BE2C (cell line): Measurements from ENCODE around the gene ACADS.

Experiments used
- DNase-seq: peaks from one replicate; pipeline ENCODE4 v3.0.0-alpha.2; 2020
- H3K27me3 ChIP-seq: fragments of 250-450 bp; sonication (Bioruptor Pico); 2 replicates; pipeline ENCODE4 v1.5.1; 2020; ENCODE audit warnings: mild to moderate bottlenecking
- H3K36me3 ChIP-seq: fragments of 250-450 bp; sonication (Bioruptor Pico); 2 replicates; pipeline ENCODE4 v1.5.1; 2020; ENCODE audit warnings: mild to moderate bottlenecking
- H3K4me1 ChIP-seq: fragments of 250-450 bp; sonication (Bioruptor Pico); 2 replicates; pipeline ENCODE4 v1.5.1; 2020
- H3K4me3 ChIP-seq: 2 replicates; pipeline ENCODE4 v1.5.1; 2011; ENCODE audit warnings: low read depth, low read length
- H3K9me3 ChIP-seq: fragments of 250-450 bp; sonication (Bioruptor Pico); 2 replicates; pipeline ENCODE4 v1.5.1; 2020
- CTCF ChIP-seq: IDR thresholded peaks from 2 replicates; pipeline ENCODE4 v1.5.1; 2012; ENCODE audit warnings: mild to moderate bottlenecking, low read depth, low read length

The ACADS gene

GRCh38 chr12:120764816-120765215 is 39.2 kb downstream of the ACADS start:
- H3K36me3 ChIP-seq: peaks cover 26% of the 10 kb centered on the region
- H3K4me1 ChIP-seq: 0 out of 2 replicates have a peak, but pooled peaks cover 3% of the 10 kb centered on the region
- no peak overlapping the region for H3K4me3 ChIP-seq
- DNase-seq: no peak
- H3K27me3 ChIP-seq: no peaks in the 10 kb centered on the region
- no peak for TF ChIP-seq CTCF
- H3K9me3 ChIP-seq: no peaks in the 10 kb centered on the region

GRCh38 chr12:120766566-120766965 is 40.9 kb downstream of the ACADS start:
- Histone ChIP-seq H3K36me3 (peaks cover 19% of the 10 kb centered on the region), H3K9me3 (no peaks in the 10 kb centered on the region), H3K4me1 (no peaks in the 10 kb centered on the region), H3K4me3 (no peak overlapping the region), H3K27me3 (no peaks in the 10 kb centered on the region)
- no peak for DNase-seq
- TF ChIP-seq CTCF: no peak

GRCh38 chr12:120767071-120768024 is 41.7 kb downstream of the ACADS start:
- TF ChIP-seq CTCF: no peak
- Histone ChIP-seq H3K4me3 (no peak overlapping the region), H3K27me3 (no peaks in the 10 kb centered on the region), H3K36me3 (peaks cover 19% of the 10 kb centered on the region), H3K4me1 (no peaks in the 10 kb centered on the region), H3K9me3 (no peaks in the 10 kb centered on the region)
- DNase-seq: no peak

GRCh38 chr12:120771097-120771496 is 45.5 kb downstream of the ACADS start:
- Histone ChIP-seq H3K36me3 (peaks cover 13% of the 10 kb centered on the region), H3K27me3 (no peaks in the 10 kb centered on the region), H3K4me1 (no peaks in the 10 kb centered on the region), H3K4me3 (no peak overlapping the region), H3K9me3 (no peaks in the 10 kb centered on the region)
- no peak for DNase-seq
- TF ChIP-seq CTCF: no peak

GRCh38 chr12:120774169-120774916 is 48.7 kb downstream of the ACADS start:
- no peaks in the 10 kb centered on the region for H3K9me3 ChIP-seq
- no peaks in the 10 kb centered on the region for H3K27me3 ChIP-seq
- TF ChIP-seq CTCF: no peak

More at GRCh38 chr12:120774169-120774916, 48.7 kb downstream of the ACADS start:
- Histone ChIP-seq H3K4me1 (no peaks in the 10 kb centered on the region), H3K4me3 (no peak overlapping the region), H3K36me3 (no peaks in the 10 kb centered on the region)
- no peak for DNase-seq
